OCI-LY7 (cell line): ENCODE measurements around the gene SEC14L5. TPM values are rescaled to one million over a fixed set of nuclear protein-coding genes. Genes with fewer than 3 reads are reported as not detected.

Experiments used
- BruUV-seq: library from RNA; stranded (reverse); fragments of 400-500 nt; replicated peaks from 2 replicates; lab custom pipeline; 2021; lab: Mats Ljungman, UMichigan
- CTCF ChIA-PET: fragments of 300-600 bp; sonication (Branson Sonifier 250); formaldehyde crosslinking; loops from one replicate; lab custom pipeline; 2022; ENCODE audit warnings: antibody characterized with exemption; ENCODE audit not compliant: unreplicated experiment; lab: Charles Lee
- POLR2A ChIA-PET: fragments of 300-600 bp; sonication (Branson Sonifier 250); formaldehyde crosslinking; loops from one replicate; lab custom pipeline; 2022; ENCODE audit warnings: antibody characterized with exemption; lab: Charles Lee
- DNase-seq: peaks from one replicate; pipeline ENCODE4 v3.0.0-alpha.2; 2015; ENCODE audit warnings: low spot score
- H2AFZ ChIP-seq: fragments of 200-600 bp; sonication (generic), shearing (Covaris generic); 2 replicates; pipeline ENCODE4 v1.6.1; 2014; ENCODE audit warnings: mild to moderate bottlenecking, antibody characterized with exemption, low read length, moderate library complexity
- H3K27ac ChIP-seq: fragments of 200-600 bp; sonication (generic); 2 replicates; pipeline ENCODE4 v1.5.1; 2014; ENCODE audit warnings: mixed run types, low read depth, mild to moderate bottlenecking, moderate library complexity, low read length, inconsistent platforms; ENCODE audit not compliant: poor library complexity, severe bottlenecking
- H3K36me3 ChIP-seq: fragments of 200-600 bp; sonication (generic); 2 replicates; pipeline ENCODE4 v1.6.1; 2014; ENCODE audit warnings: mild to moderate bottlenecking, antibody characterized with exemption, low read length, moderate library complexity, mixed read lengths; ENCODE audit not compliant: insufficient read depth
- H3K4me1 ChIP-seq: fragments of 200-600 bp; sonication (generic); 2 replicates; pipeline ENCODE4 v1.5.1; 2014; ENCODE audit warnings: mild to moderate bottlenecking, low read length; ENCODE audit not compliant: insufficient read depth, poor library complexity, severe bottlenecking
- H3K4me2 ChIP-seq: fragments of 200-600 bp; sonication (generic); 2 replicates; pipeline ENCODE4 v1.6.1; 2014; ENCODE audit warnings: mild to moderate bottlenecking, low read length
- H3K4me3 ChIP-seq: fragments of 200-600 bp; sonication (generic); 2 replicates; pipeline ENCODE4 v1.5.1; 2014; ENCODE audit warnings: mild to moderate bottlenecking, low read depth, low read length; ENCODE audit not compliant: poor library complexity, severe bottlenecking
- H3K79me2 ChIP-seq: fragments of 200-600 bp; sonication (generic); 2 replicates; pipeline ENCODE4 v1.6.1; 2016; ENCODE audit warnings: low read depth, mild to moderate bottlenecking, low read length, moderate library complexity, mixed read lengths; ENCODE audit not compliant: insufficient read depth
- H3K9me2 ChIP-seq: fragments of 200-600 bp; sonication (generic); 2 replicates; pipeline ENCODE4 v1.6.1; 2016; ENCODE audit warnings: mild to moderate bottlenecking, low read length, mixed read lengths; ENCODE audit not compliant: insufficient read depth
- H3K9me3 ChIP-seq: fragments of 200-600 bp; sonication (generic); 2 replicates; pipeline ENCODE4 v1.6.1; 2014; ENCODE audit warnings: mild to moderate bottlenecking, mixed run types, low read length, mixed read lengths
- H4K20me1 ChIP-seq: fragments of 200-600 bp; sonication (generic); 2 replicates; pipeline ENCODE4 v1.6.1; 2014; ENCODE audit warnings: mild to moderate bottlenecking, antibody characterized with exemption, low read length, moderate library complexity, mixed read lengths; ENCODE audit not compliant: insufficient read depth
- CTCF ChIP-seq: fragments of 200-600 bp; sonication (generic); conservative IDR thresholded peaks from 2 replicates; pipeline ENCODE4 v1.5.1; 2014; ENCODE audit warnings: mild to moderate bottlenecking, antibody characterized with exemption, low read length, moderate library complexity, mixed read lengths
- EZH2phosphoT487 ChIP-seq: fragments of 200-600 bp; sonication (generic); IDR thresholded peaks from 2 replicates; pipeline ENCODE4 v1.6.1; 2018; ENCODE audit warnings: low read depth, borderline replicate concordance, mild to moderate bottlenecking, mixed run types, antibody characterized with exemption, low read length, moderate library complexity, mixed read lengths
- intact Hi-C: fragments of 100-400 bp; cut with micrococcal nuclease; formaldehyde crosslinking; loops from one replicate; pipeline ENCODE4 v1.10.0; 2022; ENCODE audit not compliant: unreplicated experiment
- total RNA-seq, 2 experiments: library from RNA; depleted of rRNA in 1 of 2; stranded (reverse); fragments of >200 nt in 1 of 2; shearing (Covaris generic) in 1 of 2; gene quantifications; 2 replicates each; pipeline ENCODE4 v1.2.3, GENCODE V29; 2014 to 2022

The SEC14L5 gene
- total RNA-seq, 2 experiments from 2014 or later: not detected

GRCh38 chr16:4933433-4933832, 24.7 kb upstream of the SEC14L5 start:
- H3K79me2 ChIP-seq: no peaks in the 10 kb centered on the region
- CTCF ChIA-PET: no interaction called here
- H3K9me3 ChIP-seq: no peaks in the 10 kb centered on the region
- H3K4me1 ChIP-seq: no peaks in the 10 kb centered on the region
- BruUV-seq: no TSS peak
- POLR2A ChIA-PET: no interaction called here
- H3K36me3 ChIP-seq: no peaks in the 10 kb centered on the region
- no peaks in the 10 kb centered on the region for H3K9me2 ChIP-seq
- no peak overlapping the region for H3K4me2 ChIP-seq
- TF ChIP-seq EZH2phosphoT487: no peak
- TF ChIP-seq CTCF: no peak
- no peak overlapping the region for H2AFZ ChIP-seq
- DNase-seq: no peak
- intact Hi-C loops: no loop called here
- H4K20me1 ChIP-seq: no peaks in the 10 kb centered on the region
- no peak overlapping the region for H3K27ac ChIP-seq
- H3K4me3 ChIP-seq: no peak overlapping the region

GRCh38 chr16:4933871-4934395, 24.2 kb upstream of the SEC14L5 start:
- BruUV-seq: no TSS peak
- no peak overlapping the region for H3K4me3 ChIP-seq
- intact Hi-C loops: no loop called here
- H3K4me2 ChIP-seq: no peak overlapping the region
- no peaks in the 10 kb centered on the region for H3K36me3 ChIP-seq
- ChIA-PET CTCF (no interaction called here), POLR2A (no interaction called here)
- no peak overlapping the region for H3K27ac ChIP-seq
- no peaks in the 10 kb centered on the region for H3K4me1 ChIP-seq
- TF ChIP-seq EZH2phosphoT487 (no peak), CTCF (no peak)
- H4K20me1 ChIP-seq: no peaks in the 10 kb centered on the region
- H3K79me2 ChIP-seq: no peaks in the 10 kb centered on the region
- no peak overlapping the region for H2AFZ ChIP-seq
- no peaks in the 10 kb centered on the region for H3K9me2 ChIP-seq
- no peaks in the 10 kb centered on the region for H3K9me3 ChIP-seq
- no peak for DNase-seq

GRCh38 chr16:4934591-4934990, 23.5 kb upstream of the SEC14L5 start:
- Histone ChIP-seq H3K4me3 (no peak overlapping the region), H4K20me1 (no peaks in the 10 kb centered on the region), H3K27ac (no peak overlapping the region), H3K36me3 (no peaks in the 10 kb centered on the region), H3K9me2 (no peaks in the 10 kb centered on the region), H2AFZ (no peak overlapping the region), H3K4me1 (no peaks in the 10 kb centered on the region), H3K4me2 (no peak overlapping the region), H3K79me2 (no peaks in the 10 kb centered on the region), H3K9me3 (no peaks in the 10 kb centered on the region)
- intact Hi-C loops: no loop called here
- no TSS peak for BruUV-seq
- no peak for TF ChIP-seq CTCF
- no peak for TF ChIP-seq EZH2phosphoT487
- no peak for DNase-seq
- POLR2A ChIA-PET: no interaction called here
- CTCF ChIA-PET: no interaction called here
